SU-DHL-6 (cell line): Measurements from ENCODE around the gene CT45A8.
"Not testable (repeated sequence)": the region's sequence is repeated elsewhere in the genome, so short reads cannot be mapped to it uniquely, and the experiment has no call there.

ENCODE experiments used
- H2AFZ ChIP-seq: fragments of 200-600 bp; sonication (generic); 2 replicates; pipeline ENCODE4 v1.6.1; 2014; ENCODE audit warnings: low read depth, mild to moderate bottlenecking, moderate library complexity, mixed read lengths, antibody characterized with exemption, low read length; ENCODE audit not compliant: severe bottlenecking
- H3F3A ChIP-seq: fragments of 200-600 bp; shearing (Covaris generic); 2 replicates; pipeline ENCODE4 v1.6.0; 2016; ENCODE audit warnings: antibody characterized with exemption, mild to moderate bottlenecking; ENCODE audit not compliant: insufficient read depth
- H3K27ac ChIP-seq: fragments of 200-600 bp; sonication (generic); 2 replicates; pipeline ENCODE4 v1.5.1; 2016; ENCODE audit warnings: low read depth, mild to moderate bottlenecking, low read length, moderate library complexity, mixed read lengths
- H3K27me3 ChIP-seq: fragments of 200-600 bp; sonication (generic), shearing (Covaris generic); 2 replicates; pipeline ENCODE4 v1.6.0; 2014; ENCODE audit warnings: mild to moderate bottlenecking, low read length
- H3K36me3 ChIP-seq: fragments of 200-600 bp; sonication (generic); 2 replicates; pipeline ENCODE4 v1.6.1; 2014; ENCODE audit warnings: mild to moderate bottlenecking, low read length, mixed read lengths
- H3K4me2 ChIP-seq: fragments of 300-600, 200-600 bp; shearing (Covaris generic), sonication (generic); 2 replicates; pipeline ENCODE4 v1.6.0; 2014; ENCODE audit warnings: low read length, low read depth, mild to moderate bottlenecking; ENCODE audit not compliant: poor library complexity, severe bottlenecking
- H3K4me3 ChIP-seq: fragments of 200-600 bp; sonication (generic); 2 replicates; pipeline ENCODE4 v1.5.1; 2014; ENCODE audit warnings: antibody characterized with exemption, low read length, mild to moderate bottlenecking, mixed read lengths; ENCODE audit not compliant: insufficient read depth, poor library complexity, severe bottlenecking
- H3K79me2 ChIP-seq: fragments of 200-600 bp; sonication (generic); 2 replicates; pipeline ENCODE4 v1.6.1; 2014; ENCODE audit warnings: mild to moderate bottlenecking, low read length, moderate library complexity; ENCODE audit not compliant: insufficient read depth
- H3K9ac ChIP-seq: fragments of 200-600 bp; sonication (generic); 2 replicates; pipeline ENCODE4 v1.7.0; 2014; ENCODE audit warnings: mild to moderate bottlenecking, low read length
- H3K9me2 ChIP-seq: fragments of 200-600 bp; sonication (generic); replicated peaks from 2 replicates; pipeline ENCODE4 v1.6.1; 2014; ENCODE audit warnings: low read length; ENCODE audit not compliant: insufficient read depth
- H3K9me3 ChIP-seq: fragments of 200-600 bp; sonication (generic); 2 replicates; pipeline ENCODE4 v1.6.1; 2014; ENCODE audit warnings: low read length, mixed read lengths; ENCODE audit not compliant: insufficient read depth
- H4K20me1 ChIP-seq: fragments of 200-600 bp; sonication (generic); 2 replicates; pipeline ENCODE4 v1.6.1; 2014; ENCODE audit warnings: low read depth, mild to moderate bottlenecking, antibody characterized with exemption, low read length, moderate library complexity, mixed read lengths

The CT45A8 gene

DNA sequence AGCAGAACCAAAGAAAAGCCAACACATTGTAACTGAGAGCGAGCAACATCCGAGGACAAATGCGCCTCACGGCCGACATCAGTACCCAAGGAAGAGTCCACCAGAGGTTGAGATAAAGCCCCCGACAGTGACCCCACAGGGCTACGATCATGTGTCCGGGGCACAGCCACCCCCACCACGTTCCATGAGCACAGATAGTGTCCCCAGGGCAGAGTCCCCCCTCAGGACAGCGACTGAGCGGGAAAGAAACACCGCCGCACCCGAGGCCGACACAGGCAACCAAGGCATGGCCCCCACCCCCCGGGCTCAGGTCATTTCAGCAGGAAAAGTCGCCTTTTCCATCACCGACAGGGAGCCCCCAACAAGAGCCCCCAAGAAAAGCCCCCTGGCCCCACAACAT is 33.9 kb upstream of the CT45A8 start:
- H2AFZ ChIP-seq, H3K79me2 ChIP-seq, H4K20me1 ChIP-seq, H3K36me3 ChIP-seq, H3K27ac ChIP-seq, H3K9me3 ChIP-seq, H3K4me3 ChIP-seq, H3K4me2 ChIP-seq, H3K9me2 ChIP-seq, H3K9ac ChIP-seq, H3K27me3 ChIP-seq, H3F3A ChIP-seq: not testable (repeated sequence)

DNA sequence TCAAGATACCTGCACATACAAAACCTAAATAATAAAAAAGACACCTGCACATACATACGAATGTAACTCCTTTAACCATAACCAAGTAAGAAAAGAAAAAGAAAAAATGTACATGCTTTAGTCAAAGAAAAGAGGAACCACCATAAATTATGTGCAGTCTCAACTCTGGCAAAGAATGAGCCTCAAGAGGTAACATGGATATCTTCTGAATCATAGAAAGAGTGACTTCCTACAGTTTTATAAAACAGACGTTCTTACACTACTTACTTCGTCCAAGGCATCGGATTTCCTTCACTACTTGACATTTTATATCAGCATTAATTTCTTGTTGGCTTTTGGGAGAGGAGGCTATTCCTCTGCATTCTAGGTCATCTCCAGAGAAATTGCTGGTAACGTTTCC is 28.4 kb upstream of the CT45A8 start:
- not testable (repeated sequence) for H3K27ac ChIP-seq, H3K36me3 ChIP-seq, H3K27me3 ChIP-seq, H3F3A ChIP-seq, H4K20me1 ChIP-seq, H3K79me2 ChIP-seq, H3K9me3 ChIP-seq, H3K4me3 ChIP-seq, H3K4me2 ChIP-seq, H3K9me2 ChIP-seq, H3K9ac ChIP-seq, H2AFZ ChIP-seq

- not testable (repeated sequence) for H3K9me3 ChIP-seq, H3K79me2 ChIP-seq, H3K27ac ChIP-seq, H2AFZ ChIP-seq, H3K27me3 ChIP-seq, H3K4me3 ChIP-seq, H3K9me2 ChIP-seq, H4K20me1 ChIP-seq, H3K9ac ChIP-seq, H3K4me2 ChIP-seq, H3F3A ChIP-seq, H3K36me3 ChIP-seq
Measured at GRCh38 chrX:135871712-135872111, 17.4 kb upstream of the CT45A8 start, which contains the start of gene CT45A9. CT45A9 (minus strand) TSS chrX:135871812; CDS start chrX:135868061, 3,751 bp downstream.

GRCh38 chrX:135837180-135837579 is 17.2 kb downstream of the CT45A8 start, which contains the start of gene CT45A7:
CT45A7 (minus strand) TSS chrX:135837280; CDS start chrX:135833533, 3,747 bp downstream.
- not testable (repeated sequence) for H3K4me3 ChIP-seq, H3K4me2 ChIP-seq, H2AFZ ChIP-seq, H3K79me2 ChIP-seq, H3K27me3 ChIP-seq, H3K9me3 ChIP-seq, H4K20me1 ChIP-seq, H3K27ac ChIP-seq, H3F3A ChIP-seq, H3K9ac ChIP-seq, H3K36me3 ChIP-seq, H3K9me2 ChIP-seq

GRCh38 chrX:135819912-135820311 is 34.4 kb downstream of the CT45A8 start, which contains the start of gene CT45A2:
CT45A2 (minus strand) TSS chrX:135820012; CDS start chrX:135816265, 3,747 bp downstream.
- not testable (repeated sequence) for H3K9ac ChIP-seq, H3K4me2 ChIP-seq, H3K79me2 ChIP-seq, H2AFZ ChIP-seq, H3K9me3 ChIP-seq, H3K27ac ChIP-seq, H3K36me3 ChIP-seq, H3K4me3 ChIP-seq, H3K9me2 ChIP-seq, H3F3A ChIP-seq, H3K27me3 ChIP-seq, H4K20me1 ChIP-seq

DNA sequence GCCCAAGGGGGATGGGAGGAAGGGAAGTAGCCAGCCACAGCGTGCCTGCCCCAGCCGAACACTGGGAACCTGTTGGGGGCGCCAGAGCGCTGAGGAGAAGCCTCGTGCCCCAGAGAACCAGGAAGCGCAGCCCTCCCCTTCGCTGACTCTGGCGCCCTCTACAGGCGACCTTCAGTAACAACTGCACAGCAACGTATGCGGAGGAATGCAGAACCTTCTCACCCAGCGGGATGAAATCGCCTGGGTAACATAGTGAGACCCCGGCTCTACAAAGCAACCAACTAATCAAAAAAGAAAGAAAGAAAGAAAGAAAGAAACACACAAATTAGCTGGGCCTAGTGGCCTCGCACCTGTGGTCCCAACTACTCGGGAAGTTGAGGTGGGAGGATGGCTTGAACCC is 51.7 kb downstream of the CT45A8 start, which contains the start of gene CT45A6:
Gene CT45A6 (minus strand): TSS at position 101 of the 400 bp plus-strand sequence. CDS start 3,794 bp downstream, outside the sequence.
- H3K27me3 ChIP-seq, H2AFZ ChIP-seq, H3K4me2 ChIP-seq, H3K9ac ChIP-seq, H3K9me2 ChIP-seq, H3F3A ChIP-seq, H3K79me2 ChIP-seq, H4K20me1 ChIP-seq, H3K27ac ChIP-seq, H3K9me3 ChIP-seq, H3K36me3 ChIP-seq, H3K4me3 ChIP-seq: not testable (repeated sequence)
